ENCODE measurements around the gene BTNL2.

- no peak for TF ChIP-seq EZH2phosphoT487 (IDR thresholded peaks at IDR 0.05)
- TF ChIP-seq, protein P1, sequence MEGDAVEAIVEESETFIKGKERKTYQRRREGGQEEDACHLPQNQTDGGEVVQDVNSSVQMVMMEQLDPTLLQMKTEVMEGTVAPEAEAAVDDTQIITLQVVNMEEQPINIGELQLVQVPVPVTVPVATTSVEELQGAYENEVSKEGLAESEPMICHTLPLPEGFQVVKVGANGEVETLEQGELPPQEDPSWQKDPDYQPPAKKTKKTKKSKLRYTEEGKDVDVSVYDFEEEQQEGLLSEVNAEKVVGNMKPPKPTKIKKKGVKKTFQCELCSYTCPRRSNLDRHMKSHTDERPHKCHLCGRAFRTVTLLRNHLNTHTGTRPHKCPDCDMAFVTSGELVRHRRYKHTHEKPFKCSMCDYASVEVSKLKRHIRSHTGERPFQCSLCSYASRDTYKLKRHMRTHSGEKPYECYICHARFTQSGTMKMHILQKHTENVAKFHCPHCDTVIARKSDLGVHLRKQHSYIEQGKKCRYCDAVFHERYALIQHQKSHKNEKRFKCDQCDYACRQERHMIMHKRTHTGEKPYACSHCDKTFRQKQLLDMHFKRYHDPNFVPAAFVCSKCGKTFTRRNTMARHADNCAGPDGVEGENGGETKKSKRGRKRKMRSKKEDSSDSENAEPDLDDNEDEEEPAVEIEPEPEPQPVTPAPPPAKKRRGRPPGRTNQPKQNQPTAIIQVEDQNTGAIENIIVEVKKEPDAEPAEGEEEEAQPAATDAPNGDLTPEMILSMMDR (IDR thresholded peaks at IDR 0.05): peak; percentile 96
- TF ChIP-seq EZH2 (IDR thresholded peaks at IDR 0.05): no peak
Measured at GRCh38 chr6:32415521-32416019, 8.6 kb upstream of the BTNL2 start.

All from neural progenitor cell (in vitro differentiated cells).